Measurements from ENCODE around the gene BLACAT1. TPM values are rescaled to one million over a fixed set of nuclear protein-coding genes. Genes with fewer than 3 reads are reported as not detected.

Gene BLACAT1
- total RNA-seq, 1 donor from 2014 or later, result 13.9 TPM

DNA sequence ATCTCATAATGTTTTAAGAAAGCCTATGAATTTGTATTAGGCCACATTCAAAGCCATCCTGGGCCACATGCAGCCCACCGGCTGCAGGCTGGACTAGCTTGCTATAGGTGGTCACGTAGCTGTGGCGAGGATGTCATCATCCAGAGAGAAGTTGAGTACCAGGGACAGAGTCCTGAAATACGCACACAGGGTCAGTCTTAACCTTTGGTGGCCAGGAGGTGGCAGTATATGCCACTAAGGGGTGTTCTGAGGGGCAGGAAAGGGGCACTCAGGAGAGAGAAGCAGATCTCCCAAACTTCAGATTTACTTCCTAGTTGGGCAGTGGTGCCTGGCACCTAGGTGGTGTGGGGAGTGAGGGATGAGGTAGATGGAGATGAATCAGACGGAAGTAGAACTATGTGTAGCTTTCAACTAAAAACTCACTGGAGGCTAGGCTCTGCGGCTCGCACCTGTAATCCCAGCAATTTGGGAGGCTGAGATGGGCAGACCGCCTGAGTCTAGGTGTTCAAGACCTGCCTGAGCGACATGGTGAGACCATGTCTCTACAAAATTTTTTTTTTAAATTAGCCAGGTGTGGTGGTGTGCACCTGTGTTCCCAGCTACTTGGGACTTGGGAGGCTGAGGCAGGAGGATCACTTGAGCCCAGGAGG is 32.4 kb upstream of the BLACAT1 start:
- H3K27ac ChIP-seq, result no peak overlapping the region
- H3K27me3 Mint-ChIP-seq (ENCODE audit: insufficient read depth, low read depth), result peaks cover 35% of the 10 kb centered on the region

DNA sequence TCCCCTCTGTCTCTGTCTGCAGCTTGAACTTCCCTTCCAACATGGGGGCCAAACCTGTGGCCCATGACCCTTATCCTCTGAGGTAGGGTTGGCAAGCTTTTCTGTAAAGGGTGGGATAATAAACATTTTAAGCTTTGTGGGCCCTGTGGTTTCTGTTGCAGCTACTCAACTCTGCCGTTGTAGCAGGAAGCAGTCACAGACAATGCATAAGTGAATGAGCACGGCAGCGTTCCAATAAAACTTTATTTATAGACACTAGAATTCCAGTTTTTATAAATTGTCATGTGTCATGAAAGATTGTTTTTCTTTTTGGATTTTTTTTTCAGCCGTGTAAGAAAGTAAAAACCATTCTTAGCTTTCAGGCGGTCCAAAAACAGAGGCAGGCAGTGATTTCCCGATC is 30.4 kb upstream of the BLACAT1 start:
- Histone ChIP-seq H3K36me3 (no peaks in the 10 kb centered on the region), H3K9ac (no peak overlapping the region), H3K9me3 (ENCODE audit: low read depth) (no peaks in the 10 kb centered on the region), H3K4me1 (peaks cover 19% of the 10 kb centered on the region), H3F3A (ENCODE audit: low read depth) (peaks cover 17% of the 10 kb centered on the region), H3K27me3 (peaks cover 26% of the 10 kb centered on the region), H3K4me2 (no peak overlapping the region), H3K79me2 (ENCODE audit: low read depth) (no peaks in the 10 kb centered on the region), H3K27ac (no peak overlapping the region), H4K20me1 (ENCODE audit: low read depth) (peaks cover 4% of the 10 kb centered on the region), H2AFZ (replicated peaks) (no peak overlapping the region), H3K4me3 (no peak overlapping the region)
- Mint-ChIP-seq H3K4me3 (no peak overlapping the region), H3K36me3 (no peaks in the 10 kb centered on the region), H3K4me1 (peaks cover 36% of the 10 kb centered on the region), H3K27me3 (ENCODE audit: insufficient read depth, low read depth) (peaks cover 44% of the 10 kb centered on the region), H3K9me3 (no peaks in the 10 kb centered on the region), H3K27ac (no peak overlapping the region)
- TF ChIP-seq, protein P1, sequence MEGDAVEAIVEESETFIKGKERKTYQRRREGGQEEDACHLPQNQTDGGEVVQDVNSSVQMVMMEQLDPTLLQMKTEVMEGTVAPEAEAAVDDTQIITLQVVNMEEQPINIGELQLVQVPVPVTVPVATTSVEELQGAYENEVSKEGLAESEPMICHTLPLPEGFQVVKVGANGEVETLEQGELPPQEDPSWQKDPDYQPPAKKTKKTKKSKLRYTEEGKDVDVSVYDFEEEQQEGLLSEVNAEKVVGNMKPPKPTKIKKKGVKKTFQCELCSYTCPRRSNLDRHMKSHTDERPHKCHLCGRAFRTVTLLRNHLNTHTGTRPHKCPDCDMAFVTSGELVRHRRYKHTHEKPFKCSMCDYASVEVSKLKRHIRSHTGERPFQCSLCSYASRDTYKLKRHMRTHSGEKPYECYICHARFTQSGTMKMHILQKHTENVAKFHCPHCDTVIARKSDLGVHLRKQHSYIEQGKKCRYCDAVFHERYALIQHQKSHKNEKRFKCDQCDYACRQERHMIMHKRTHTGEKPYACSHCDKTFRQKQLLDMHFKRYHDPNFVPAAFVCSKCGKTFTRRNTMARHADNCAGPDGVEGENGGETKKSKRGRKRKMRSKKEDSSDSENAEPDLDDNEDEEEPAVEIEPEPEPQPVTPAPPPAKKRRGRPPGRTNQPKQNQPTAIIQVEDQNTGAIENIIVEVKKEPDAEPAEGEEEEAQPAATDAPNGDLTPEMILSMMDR (IDR thresholded peaks at IDR 0.05), result no peak
- no peak for TF ChIP-seq EZH2 (IDR thresholded peaks at IDR 0.05)
- DNase-seq (ENCODE audit: low spot score), result no peak

More for the DNA sequence above, 32.4 kb upstream of the BLACAT1 start:
- Histone ChIP-seq H3F3A (ENCODE audit: low read depth) (peaks cover 3% of the 10 kb centered on the region), H3K9me3 (ENCODE audit: low read depth) (no peaks in the 10 kb centered on the region), H3K9ac (no peak overlapping the region), H3K36me3 (no peaks in the 10 kb centered on the region), H3K4me2 (no peak overlapping the region), H3K4me1 (peaks cover 16% of the 10 kb centered on the region), H3K79me2 (ENCODE audit: low read depth) (no peaks in the 10 kb centered on the region), H2AFZ (replicated peaks) (no peak overlapping the region), H3K27me3 (peaks cover 14% of the 10 kb centered on the region), H4K20me1 (ENCODE audit: low read depth) (no peaks in the 10 kb centered on the region), H3K4me3 (no peak overlapping the region)
- Mint-ChIP-seq H3K4me3 (peak overlapping the region; percentile 34), H3K9me3 (no peaks in the 10 kb centered on the region), H3K4me1 (peaks cover 34% of the 10 kb centered on the region), H3K27ac (peak overlapping the region; percentile 73), H3K36me3 (no peaks in the 10 kb centered on the region)
- DNase-seq (ENCODE audit: low spot score), result peak; percentile 89
- TF ChIP-seq, protein P1 (IDR thresholded peaks at IDR 0.05), result peak; percentile 88
- TF ChIP-seq EZH2 (IDR thresholded peaks at IDR 0.05), result no peak

DNA sequence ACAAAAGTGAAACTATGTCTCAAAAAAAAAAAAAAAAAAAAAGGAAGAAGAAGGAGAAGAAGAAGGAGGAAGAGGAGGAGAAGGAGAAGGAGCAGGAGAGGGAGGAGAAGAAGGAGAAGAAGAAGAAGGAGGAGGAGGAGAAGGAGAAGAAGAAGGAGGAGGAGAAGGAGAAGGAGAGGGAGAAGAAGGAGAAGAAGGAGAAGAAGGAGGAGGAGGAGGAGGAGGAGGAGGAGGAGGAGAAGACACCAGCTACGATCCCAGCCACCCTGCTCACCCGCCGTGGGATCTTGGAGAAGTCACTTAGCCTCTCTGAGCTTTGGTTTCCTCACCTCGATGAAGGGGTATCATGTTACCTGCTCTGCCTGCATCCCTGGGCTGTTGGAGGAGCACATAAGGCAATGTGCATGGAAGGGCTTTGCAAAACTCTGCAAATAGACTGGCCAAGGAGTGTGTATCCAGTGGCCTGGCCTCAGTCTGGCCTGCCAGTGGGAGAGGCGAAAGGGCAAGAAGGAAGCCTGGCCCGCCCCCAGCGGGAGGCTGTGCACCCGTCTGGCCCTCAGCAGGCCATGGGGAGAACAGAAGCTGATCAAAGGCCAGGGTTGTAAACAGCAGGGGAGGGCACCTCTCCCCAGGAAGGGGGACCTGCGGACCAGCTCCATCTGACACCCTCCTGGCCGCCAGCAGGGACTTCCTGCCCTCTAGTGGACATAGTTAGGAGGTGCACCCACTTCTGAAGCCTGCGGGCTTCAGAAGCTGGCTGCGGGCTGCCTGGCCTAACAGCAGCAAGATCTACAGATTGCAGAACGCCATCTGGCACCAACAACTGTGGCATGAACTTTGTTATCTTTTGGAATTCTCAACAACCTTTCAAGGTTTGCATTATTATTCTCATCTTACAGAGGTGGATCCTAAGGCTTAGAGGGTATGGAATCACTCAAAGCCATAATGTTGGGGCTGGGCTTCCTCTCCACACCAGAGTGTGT is 29.4 kb upstream of the BLACAT1 start:
- H3K9me3 Mint-ChIP-seq, result no peaks in the 10 kb centered on the region
- peak overlapping the region; percentile 7 for H3K4me2 ChIP-seq
- peak; percentile 86 for DNase-seq (ENCODE audit: low spot score)
- peak overlapping the region; percentile 15 for H3K27ac Mint-ChIP-seq
- no peaks in the 10 kb centered on the region for H3K36me3 ChIP-seq
- peaks cover 20% of the 10 kb centered on the region for H3F3A ChIP-seq (ENCODE audit: low read depth)
- H3K9ac ChIP-seq, result no peak overlapping the region
- peaks cover 6% of the 10 kb centered on the region for H4K20me1 ChIP-seq (ENCODE audit: low read depth)
- no peaks in the 10 kb centered on the region for H3K36me3 Mint-ChIP-seq
- no peak overlapping the region for H3K27ac ChIP-seq
- H3K4me1 ChIP-seq, result peaks cover 26% of the 10 kb centered on the region
- H3K4me3 Mint-ChIP-seq, result peak overlapping the region; percentile 16
- peaks cover 31% of the 10 kb centered on the region for H3K27me3 ChIP-seq
- H3K4me1 Mint-ChIP-seq, result peaks cover 43% of the 10 kb centered on the region
- no peaks in the 10 kb centered on the region for H3K79me2 ChIP-seq (ENCODE audit: low read depth)
- H2AFZ ChIP-seq (replicated peaks), result no peak overlapping the region
- no peak for TF ChIP-seq EZH2 (IDR thresholded peaks at IDR 0.05)
- TF ChIP-seq, protein P1 (IDR thresholded peaks at IDR 0.05), result peak; percentile 97
- no peak overlapping the region for H3K4me3 ChIP-seq
- no peaks in the 10 kb centered on the region for H3K9me3 ChIP-seq (ENCODE audit: low read depth)
- peaks cover 39% of the 10 kb centered on the region for H3K27me3 Mint-ChIP-seq (ENCODE audit: insufficient read depth, low read depth)
